Measurements from ENCODE around the gene NOP9.

NOP9 gene

GRCh38 chr14:24290746-24291145, 8.9 kb upstream of the NOP9 start:
- Histone ChIP-seq H3K9me3 (ENCODE audit: low read length) (no peaks in the 10 kb centered on the region), H2AFZ (ENCODE audit: low read length) (no peak overlapping the region), H3K27me3 (ENCODE audit: insufficient read depth, low read length) (no peaks in the 10 kb centered on the region), H4K20me1 (ENCODE audit: insufficient read depth, low read length) (no peaks in the 10 kb centered on the region), H3K4me2 (ENCODE audit: low read length) (no peak overlapping the region), H3K27ac (ENCODE audit: low read depth, low read length, poor library complexity, severe bottlenecking) (no peak overlapping the region), H3K4me3 (ENCODE audit: low read depth, low read length, poor library complexity, severe bottlenecking) (no peak overlapping the region), H3F3A (ENCODE audit: insufficient read depth, low read length) (no peaks in the 10 kb centered on the region), H3K9me2 (ENCODE audit: low read depth, low read length) (no peaks in the 10 kb centered on the region), H3K79me2 (ENCODE audit: insufficient read depth, low read length) (no peaks in the 10 kb centered on the region), H3K36me3 (ENCODE audit: insufficient read depth, low read length) (peaks cover 37% of the 10 kb centered on the region), H3K4me1 (ENCODE audit: insufficient read depth, low read length, severe bottlenecking) (no peaks in the 10 kb centered on the region), H3K9ac (ENCODE audit: low read length) (no peak overlapping the region)
- TF ChIP-seq EZH2 (IDR thresholded peaks at IDR 0.05; ENCODE audit: borderline replicate concordance, low read length): no peak
- no peak for TF ChIP-seq CTCF (IDR thresholded peaks at IDR 0.05; ENCODE audit: low read length)

- no peak for TF ChIP-seq EZH2 (IDR thresholded peaks at IDR 0.05; ENCODE audit: borderline replicate concordance, low read length)
- TF ChIP-seq CTCF (IDR thresholded peaks at IDR 0.05; ENCODE audit: low read length): no peak
- Histone ChIP-seq H3K4me1 (ENCODE audit: insufficient read depth, low read length, severe bottlenecking) (no peaks in the 10 kb centered on the region), H3K36me3 (ENCODE audit: insufficient read depth, low read length) (peaks cover 45% of the 10 kb centered on the region)
Measured at GRCh38 chr14:24291446-24292117, 8.1 kb upstream of the NOP9 start.

GRCh38 chr14:24292118-24292807, 7.4 kb upstream of the NOP9 start:
- Histone ChIP-seq H3K9me3 (ENCODE audit: low read length) (no peaks in the 10 kb centered on the region), H2AFZ (ENCODE audit: low read length) (no peak overlapping the region), H3K79me2 (ENCODE audit: insufficient read depth, low read length) (no peaks in the 10 kb centered on the region), H3K4me1 (ENCODE audit: insufficient read depth, low read length, severe bottlenecking) (no peaks in the 10 kb centered on the region), H3K4me3 (ENCODE audit: low read depth, low read length, poor library complexity, severe bottlenecking) (no peak overlapping the region), H4K20me1 (ENCODE audit: insufficient read depth, low read length) (no peaks in the 10 kb centered on the region), H3F3A (ENCODE audit: insufficient read depth, low read length) (no peaks in the 10 kb centered on the region), H3K27me3 (ENCODE audit: insufficient read depth, low read length) (no peaks in the 10 kb centered on the region), H3K36me3 (ENCODE audit: insufficient read depth, low read length) (peaks cover 47% of the 10 kb centered on the region), H3K4me2 (ENCODE audit: low read length) (no peak overlapping the region), H3K9me2 (ENCODE audit: low read depth, low read length) (no peaks in the 10 kb centered on the region), H3K27ac (ENCODE audit: low read depth, low read length, poor library complexity, severe bottlenecking) (no peak overlapping the region), H3K9ac (ENCODE audit: low read length) (no peak overlapping the region)
- TF ChIP-seq EZH2 (IDR thresholded peaks at IDR 0.05; ENCODE audit: borderline replicate concordance, low read length) (no peak), CTCF (IDR thresholded peaks at IDR 0.05; ENCODE audit: low read length) (no peak)

More at GRCh38 chr14:24291446-24292117, 8.1 kb upstream of the NOP9 start:
- Histone ChIP-seq H3K4me3 (ENCODE audit: low read depth, low read length, poor library complexity, severe bottlenecking) (no peak overlapping the region), H2AFZ (ENCODE audit: low read length) (no peak overlapping the region), H3K27ac (ENCODE audit: low read depth, low read length, poor library complexity, severe bottlenecking) (no peak overlapping the region), H3K9me2 (ENCODE audit: low read depth, low read length) (no peaks in the 10 kb centered on the region), H3K9ac (ENCODE audit: low read length) (no peak overlapping the region), H3K79me2 (ENCODE audit: insufficient read depth, low read length) (no peaks in the 10 kb centered on the region), H3K27me3 (ENCODE audit: insufficient read depth, low read length) (no peaks in the 10 kb centered on the region), H3K4me2 (ENCODE audit: low read length) (no peak overlapping the region), H3F3A (ENCODE audit: insufficient read depth, low read length) (no peaks in the 10 kb centered on the region), H4K20me1 (ENCODE audit: insufficient read depth, low read length) (no peaks in the 10 kb centered on the region), H3K9me3 (ENCODE audit: low read length) (no peaks in the 10 kb centered on the region)
